Esophagus squamous epithelium (tissue), 5 donors: ENCODE results near the gene PROSER2. TPM values are rescaled to one million over a fixed set of nuclear protein-coding genes. Genes with fewer than 3 reads are reported as not detected.

Source experiments
- DNase-seq: peaks from one replicate; lab custom pipeline; 2025; lab: John Stamatoyannopoulos, UW
- H3K27ac ChIP-seq, 4 donors: fragments of 200-600 bp; sonication (generic); one replicate each; pipeline ENCODE4 v1.5.1; 2016 to 2019; ENCODE audit warnings: mild to moderate bottlenecking in 1 of 4
- H3K27me3 ChIP-seq, 4 donors: fragments of 200-600 bp; sonication (generic); 1 replicate in 3 of 4; 2 replicates in 1 of 4; pipeline versions ENCODE4 v1.5.1 to v1.6.0; 2017 to 2021; ENCODE audit warnings: antibody characterized with exemption in 1 of 4
- H3K36me3 ChIP-seq, 3 donors: fragments of 200-600 bp; sonication (generic); one replicate each; pipeline ENCODE4 v1.5.1; 2016 to 2019
- H3K4me1 ChIP-seq, 3 donors: fragments of 200-600 bp; sonication (generic); one replicate each; pipeline ENCODE4 v1.5.1; 2017 to 2019
- H3K4me3 ChIP-seq, 4 donors: fragments of 200-600 bp; sonication (generic); 1 replicate in 3 of 4; 2 replicates in 1 of 4; pipeline ENCODE4 v1.5.1; 2016 to 2019; ENCODE audit warnings: mild to moderate bottlenecking in 2 of 4, moderate library complexity in 1 of 4
- H3K9me3 ChIP-seq, 3 donors: fragments of 200-600 bp; sonication (generic); one replicate each; pipeline ENCODE4 v1.5.1; 2016 to 2019
- POLR2A ChIP-seq, 4 donors: fragments of 450-650 bp; IDR thresholded peaks; one replicate each; pipeline ENCODE4 v1.6.1; 2017; ENCODE audit warnings: antibody characterized with exemption in 4 of 4, mild to moderate bottlenecking in 4 of 4, moderate library complexity in 3 of 4
- WGBS, 2 donors: methylation state at CpG; one replicate each; pipeline ENCODE4 v1.1.5; 2018; 5-methylcytosine and 5-hydroxymethylcytosine counted together
- intact Hi-C: fragments of 100-400 bp; cut with DNase I; formaldehyde crosslinking; loops from one replicate; pipeline ENCODE4 v1.15.0; 2022
- total RNA-seq, 4 donors: library from RNA; depleted of rRNA; stranded (reverse); fragments of >200 nt; gene quantifications; one replicate each; pipeline ENCODE4 v1.1.0, GENCODE V29; 2016
- TF ChIP-seq, protein P1 (sequence below), 6 experiments: fragments of 450-650 bp in 4 of 6; fragments of 200-600 bp in 2 of 6; sonication (generic) in 2 of 6; IDR thresholded peaks; one replicate each; pipeline ENCODE4 v1.5.1; 2016 to 2019; ENCODE audit warnings: antibody characterized with exemption in 6 of 6, mild to moderate bottlenecking in 4 of 6, moderate library complexity in 4 of 6
- donor health status: DM: yes; HTN: yes; CAD: no.

Gene PROSER2
- total RNA-seq, 4 donors from 2014 or later, result 6.4 to 15.5 (median 11.1) TPM

- DNase-seq, result no peak
- Histone ChIP-seq H3K36me3 (no peaks in the 10 kb centered on the region), H3K4me1 (no peaks in the 10 kb centered on the region), H3K9me3 (no peaks in the 10 kb centered on the region), H3K27me3 (no peaks in the 10 kb centered on the region), H3K27ac (no peak overlapping the region), H3K4me3 (no peak overlapping the region)
- intact Hi-C loops, result no loop called here
- 87 to 93% methylated on average over 12 to 13 of the region's 22 CpGs for WGBS, 2 donors
- TF ChIP-seq, protein P1, sequence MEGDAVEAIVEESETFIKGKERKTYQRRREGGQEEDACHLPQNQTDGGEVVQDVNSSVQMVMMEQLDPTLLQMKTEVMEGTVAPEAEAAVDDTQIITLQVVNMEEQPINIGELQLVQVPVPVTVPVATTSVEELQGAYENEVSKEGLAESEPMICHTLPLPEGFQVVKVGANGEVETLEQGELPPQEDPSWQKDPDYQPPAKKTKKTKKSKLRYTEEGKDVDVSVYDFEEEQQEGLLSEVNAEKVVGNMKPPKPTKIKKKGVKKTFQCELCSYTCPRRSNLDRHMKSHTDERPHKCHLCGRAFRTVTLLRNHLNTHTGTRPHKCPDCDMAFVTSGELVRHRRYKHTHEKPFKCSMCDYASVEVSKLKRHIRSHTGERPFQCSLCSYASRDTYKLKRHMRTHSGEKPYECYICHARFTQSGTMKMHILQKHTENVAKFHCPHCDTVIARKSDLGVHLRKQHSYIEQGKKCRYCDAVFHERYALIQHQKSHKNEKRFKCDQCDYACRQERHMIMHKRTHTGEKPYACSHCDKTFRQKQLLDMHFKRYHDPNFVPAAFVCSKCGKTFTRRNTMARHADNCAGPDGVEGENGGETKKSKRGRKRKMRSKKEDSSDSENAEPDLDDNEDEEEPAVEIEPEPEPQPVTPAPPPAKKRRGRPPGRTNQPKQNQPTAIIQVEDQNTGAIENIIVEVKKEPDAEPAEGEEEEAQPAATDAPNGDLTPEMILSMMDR (IDR thresholded peaks at IDR 0.05), result no peak
- TF ChIP-seq POLR2A (IDR thresholded peaks at IDR 0.05), result no peak
Observed at GRCh38 chr10:11893749-11894278, 70.7 kb downstream of the PROSER2 start.

GRCh38 chr10:11894381-11895107, 71.4 kb downstream of the PROSER2 start:
- H3K27me3 ChIP-seq, result no peaks in the 10 kb centered on the region
- no peaks in the 10 kb centered on the region for H3K9me3 ChIP-seq
- 87 to 88% methylated on average over 18 to 22 of the region's 47 CpGs for WGBS, 2 donors
- H3K27ac ChIP-seq, result no peak overlapping the region
- no peaks in the 10 kb centered on the region for H3K4me1 ChIP-seq
- H3K36me3 ChIP-seq, result no peaks in the 10 kb centered on the region
- intact Hi-C loops, result no loop called here
- no peak for TF ChIP-seq POLR2A (IDR thresholded peaks at IDR 0.05)
- TF ChIP-seq, protein P1 (IDR thresholded peaks at IDR 0.05), result no peak
- H3K4me3 ChIP-seq, result no peak overlapping the region
- DNase-seq, result no peak

DNA sequence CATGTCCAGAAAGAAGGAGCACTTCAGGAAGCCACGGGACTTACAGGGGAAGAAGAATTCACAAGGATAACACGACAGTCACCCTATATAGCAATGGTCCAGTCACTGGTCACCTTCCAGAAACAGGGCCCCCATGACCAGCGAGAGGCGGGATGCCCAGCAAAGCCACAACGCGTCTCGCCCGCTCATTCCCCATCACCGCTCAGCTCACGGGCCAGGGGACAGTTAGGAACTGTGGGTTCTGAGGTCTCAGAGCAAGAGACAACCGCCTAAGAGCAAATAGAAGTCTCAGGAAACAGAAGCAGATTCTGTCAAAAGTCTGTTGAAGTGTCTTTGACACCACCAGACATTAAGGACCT, 71.9 kb downstream of the PROSER2 start:
- Histone ChIP-seq H3K9me3 (no peaks in the 10 kb centered on the region), H3K4me3 (no peak overlapping the region), H3K27ac (no peak overlapping the region), H3K36me3 (no peaks in the 10 kb centered on the region), H3K27me3 (no peaks in the 10 kb centered on the region), H3K4me1 (no peaks in the 10 kb centered on the region)
- no peak for TF ChIP-seq POLR2A (IDR thresholded peaks at IDR 0.05)
- TF ChIP-seq, protein P1 (IDR thresholded peaks at IDR 0.05), result no peak
- 92 to 96% methylated on average over 10 to 11 of the region's 11 CpGs for WGBS, 2 donors
- no peak for DNase-seq
- intact Hi-C loops, result no loop called here

GRCh38 chr10:11895598-11895997, 72.4 kb downstream of the PROSER2 start:
- no peak for TF ChIP-seq POLR2A (IDR thresholded peaks at IDR 0.05)
- TF ChIP-seq, protein P1 (IDR thresholded peaks at IDR 0.05), result no peak
- WGBS, 2 donors, result 82 to 86% methylated on average over 5 of the region's 5 CpGs
- Histone ChIP-seq H3K4me3 (no peak overlapping the region), H3K9me3 (no peaks in the 10 kb centered on the region), H3K27ac (no peak overlapping the region), H3K4me1 (no peaks in the 10 kb centered on the region), H3K27me3 (no peaks in the 10 kb centered on the region), H3K36me3 (no peaks in the 10 kb centered on the region)
- DNase-seq, result no peak
- intact Hi-C loops, result no loop called here

DNA sequence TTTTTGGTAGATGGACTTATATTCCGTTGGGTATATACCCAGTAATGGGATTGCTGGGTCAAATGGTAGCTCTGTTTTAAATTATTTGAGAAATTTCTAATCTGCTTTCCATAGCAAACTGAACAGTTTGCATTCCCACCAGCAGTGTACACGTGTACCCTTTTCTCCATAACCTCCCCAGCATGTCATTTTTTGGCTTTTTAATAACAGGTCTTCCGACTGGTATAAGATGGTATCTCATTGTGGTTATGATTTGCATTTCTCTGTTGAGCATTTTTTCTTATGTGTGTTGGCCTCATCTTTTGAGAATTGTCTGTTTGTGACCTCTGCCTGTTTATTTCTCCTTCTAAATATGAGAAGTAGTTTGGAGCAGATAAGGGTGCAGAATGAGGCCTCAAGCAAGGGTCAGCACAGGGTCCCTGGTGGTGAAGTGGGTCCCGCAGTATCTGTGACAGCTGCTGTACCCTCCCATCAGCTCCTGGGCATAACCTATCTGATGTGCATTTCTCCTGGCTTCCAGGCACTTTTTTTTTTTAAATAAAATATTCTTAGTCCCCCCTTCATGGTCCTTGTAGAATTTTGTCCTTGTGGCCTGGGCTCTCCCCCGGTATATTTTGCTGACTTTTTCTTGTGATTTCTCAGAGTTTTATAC, 73.5 kb downstream of the PROSER2 start:
- Histone ChIP-seq H3K27ac (no peak overlapping the region), H3K4me3 (no peak overlapping the region), H3K36me3 (no peaks in the 10 kb centered on the region), H3K9me3 (no peaks in the 10 kb centered on the region), H3K27me3 (no peaks in the 10 kb centered on the region), H3K4me1 (no peaks in the 10 kb centered on the region)
- intact Hi-C loops, result no loop called here
- DNase-seq, result no peak
- TF ChIP-seq, protein P1 (IDR thresholded peaks at IDR 0.05), result no peak
- no peak for TF ChIP-seq POLR2A (IDR thresholded peaks at IDR 0.05)
- 78 to 79% methylated on average over 5 of the region's 5 CpGs for WGBS, 2 donors
